Naive thymus-derived CD8-positive, alpha-beta T cell (primary cell): ENCODE results near the gene MRO. TPM values are rescaled to one million over a fixed set of nuclear protein-coding genes. Genes with fewer than 3 reads are reported as not detected.

Experiments used
- ATAC-seq, 2 donors: fragments of 150-1000 bp; cut with Tn5 transposase in 1 of 2; sonication (Bioruptor Pico), chemical (Tn5 transposase) in 1 of 2; 1 replicate in 1 of 2; 2 replicates in 1 of 2; pipeline ENCODE4 v1.10.0; 2021; ENCODE audit warnings: mild to moderate bottlenecking in 2 of 2, moderate library complexity in 2 of 2
- POLR2A ChIA-PET: fragments of 350-600 bp; sonication (Branson Sonifier 250); formaldehyde crosslinking; loops from one replicate; lab custom pipeline; 2021; ENCODE audit warnings: antibody characterized with exemption; lab: Charles Lee
- DNase-seq, 10 donors: peaks; one replicate each; pipeline versions ENCODE4 v3.0.0 to v3.0.0-alpha.2; 2020 to 2022
- H3K27ac Mint-ChIP-seq, 10 donors: one replicate each; pipeline ENCODE4 v1.8.0; 2020 to 2022; ENCODE audit warnings: mild to moderate bottlenecking in 10 of 10, mixed read lengths in 10 of 10, moderate library complexity in 4 of 10, inconsistent platforms in 1 of 10
- H3K27me3 Mint-ChIP-seq, 5 donors: one replicate each; pipeline ENCODE4 v1.8.0; 2021 to 2022; ENCODE audit warnings: mixed read lengths in 5 of 5
- H3K36me3 Mint-ChIP-seq, 3 donors: one replicate each; pipeline ENCODE4 v1.8.0; 2020 to 2022; ENCODE audit warnings: mixed read lengths in 3 of 3, mild to moderate bottlenecking in 2 of 3, inconsistent platforms in 1 of 3
- H3K4me1 Mint-ChIP-seq, 4 donors: one replicate each; pipeline ENCODE4 v1.8.0; 2021 to 2022; ENCODE audit warnings: mixed read lengths in 4 of 4
- H3K4me3 Mint-ChIP-seq, 10 donors: one replicate each; pipeline ENCODE4 v1.8.0; 2020 to 2022; ENCODE audit warnings: mild to moderate bottlenecking in 10 of 10, mixed read lengths in 10 of 10, moderate library complexity in 6 of 10, inconsistent platforms in 1 of 10
- H3K9me3 Mint-ChIP-seq, 9 donors: one replicate each; pipeline ENCODE4 v1.8.0; 2020 to 2022; ENCODE audit warnings: mixed read lengths in 9 of 9, mild to moderate bottlenecking in 3 of 9, inconsistent platforms in 1 of 9, moderate library complexity in 1 of 9
- polyA plus RNA-seq, 3 donors: library from polyadenylated mRNA; unstranded; fragments of 300-500 nt; fragmentation: Illumina TruSeq; gene quantifications; one replicate each; pipeline ENCODE4 v1.2.3, GENCODE V29; 2021
- total RNA-seq, 8 experiments: library from RNA in 2 of 8; stranded (reverse) in 2 of 8; gene quantifications; one replicate each; pipeline ENCODE4 v1.2.3 and lab custom pipeline; 2021 to 2026

MRO gene
- total and polyA plus RNA-seq, 5 experiments from 2014 or later: not detected

- POLR2A ChIA-PET: no interaction called here
- H3K4me3 Mint-ChIP-seq: no peak overlapping the region
Measured at GRCh38 chr18:50830544-50830943, 10.7 kb upstream of the MRO start.

GRCh38 chr18:50829644-50830043, 9.8 kb upstream of the MRO start:
- H3K27ac Mint-ChIP-seq: no peak overlapping the region
- H3K36me3 Mint-ChIP-seq: no peaks in the 10 kb centered on the region
- no peaks in the 10 kb centered on the region for H3K27me3 Mint-ChIP-seq
- DNase-seq: no peak
- H3K4me1 Mint-ChIP-seq: peaks cover 0 to 5% (median 0%) of the 10 kb centered on the region in 4 donors
- H3K4me3 Mint-ChIP-seq: no peak overlapping the region
- no peak for ATAC-seq
- H3K9me3 Mint-ChIP-seq: no peaks in the 10 kb centered on the region
- POLR2A ChIA-PET: no interaction called here

More at GRCh38 chr18:50830544-50830943, 10.7 kb upstream of the MRO start:
- H3K36me3 Mint-ChIP-seq: no peaks in the 10 kb centered on the region
- H3K27ac Mint-ChIP-seq: no peak overlapping the region
- no peaks in the 10 kb centered on the region for H3K27me3 Mint-ChIP-seq
- H3K9me3 Mint-ChIP-seq: no peaks in the 10 kb centered on the region
- peaks cover 0 to 5% (median 0%) of the 10 kb centered on the region in 4 donors for H3K4me1 Mint-ChIP-seq
- ATAC-seq: no peak
- DNase-seq: no peak

GRCh38 chr18:50826027-50826426, 6.2 kb upstream of the MRO start:
- no peaks in the 10 kb centered on the region for H3K9me3 Mint-ChIP-seq
- peaks cover 0 to 5% (median 0%) of the 10 kb centered on the region in 4 donors for H3K4me1 Mint-ChIP-seq
- DNase-seq (no peak), ATAC-seq (no peak)
- no peaks in the 10 kb centered on the region for H3K36me3 Mint-ChIP-seq
- H3K27ac Mint-ChIP-seq: no peak overlapping the region
- no peaks in the 10 kb centered on the region for H3K27me3 Mint-ChIP-seq
- H3K4me3 Mint-ChIP-seq: no peak overlapping the region
- POLR2A ChIA-PET: no interaction called here

- H3K9me3 Mint-ChIP-seq: no peaks in the 10 kb centered on the region
Measured at GRCh38 chr18:50825621-50826020, 5.8 kb upstream of the MRO start.

GRCh38 chr18:50822756-50823155, 2.9 kb upstream of the MRO start:
- Mint-ChIP-seq H3K27me3 (peaks cover 0 to 7% (median 3%) of the 10 kb centered on the region in 5 donors), H3K36me3 (no peaks in the 10 kb centered on the region), H3K4me1 (no peaks in the 10 kb centered on the region), H3K9me3 (no peaks in the 10 kb centered on the region), H3K27ac (no peak overlapping the region), H3K4me3 (no peak overlapping the region)
- ATAC-seq (no peak), DNase-seq (no peak)
- POLR2A ChIA-PET: no interaction called here

More at GRCh38 chr18:50825621-50826020, 5.8 kb upstream of the MRO start:
- POLR2A ChIA-PET: no interaction called here
- ATAC-seq: no peak
- H3K4me1 Mint-ChIP-seq: peaks cover 0 to 3% (median 0%) of the 10 kb centered on the region in 4 donors
- no peak overlapping the region for H3K4me3 Mint-ChIP-seq
- DNase-seq: no peak
- no peak overlapping the region for H3K27ac Mint-ChIP-seq
- no peaks in the 10 kb centered on the region for H3K27me3 Mint-ChIP-seq
- no peaks in the 10 kb centered on the region for H3K36me3 Mint-ChIP-seq

GRCh38 chr18:50820901-50821520, 1.2 kb upstream of the MRO start:
- H3K4me1 Mint-ChIP-seq: peaks cover 0 to 7% (median 0%) of the 10 kb centered on the region in 4 donors
- no peak overlapping the region for H3K27ac Mint-ChIP-seq
- no peak overlapping the region for H3K4me3 Mint-ChIP-seq
- DNase-seq (peak in 1 of 10 donors; percentile 3), ATAC-seq (no peak)
- H3K27me3 Mint-ChIP-seq: peaks cover 0 to 7% (median 6%) of the 10 kb centered on the region in 5 donors
- H3K36me3 Mint-ChIP-seq: no peaks in the 10 kb centered on the region
- POLR2A ChIA-PET: interaction anchor here (1.1 to 1.8 kb wide), 4 partner anchors 55 to 237 kb away, joined by 3 to 5 read pairs (median 4); partner anchors contain the start of genes ELAC1 and ME2
- no peaks in the 10 kb centered on the region for H3K9me3 Mint-ChIP-seq

- Mint-ChIP-seq H3K4me1 (peaks cover 0 to 13% (median 0%) of the 10 kb centered on the region in 4 donors), H3K27ac (no peak overlapping the region), H3K4me3 (peak overlapping the region in 3 of 10 donors; percentile 13 to 28 (median 24)), H3K36me3 (peaks cover 0 to 2% (median 0%) of the 10 kb centered on the region in 3 donors), H3K9me3 (no peaks in the 10 kb centered on the region), H3K27me3 (peaks cover 6 to 16% (median 15%) of the 10 kb centered on the region in 5 donors)
- no peak for DNase-seq
- peak in 1 of 2 donors; percentile 9 for ATAC-seq
- POLR2A ChIA-PET: interaction anchor here (1.5 to 1.8 kb wide), 2 partner anchors 149 to 211 kb away, joined by 5 to 8 read pairs; partner anchors contain the start of genes ELAC1 and SMAD4
Measured at GRCh38 chr18:50819027-50819727, 639 bp downstream of the MRO start.

- DNase-seq: no peak
- Mint-ChIP-seq H3K4me3 (no peak overlapping the region), H3K36me3 (peaks cover 0 to 2% (median 0%) of the 10 kb centered on the region in 3 donors), H3K27ac (peak overlapping the region in 2 of 10 donors; percentile 25 to 65), H3K9me3 (no peaks in the 10 kb centered on the region), H3K4me1 (peaks cover 0 to 13% (median 0%) of the 10 kb centered on the region in 4 donors), H3K27me3 (peaks cover 8 to 25% (median 16%) of the 10 kb centered on the region in 5 donors)
- no peak for ATAC-seq
- POLR2A ChIA-PET: interaction anchor here (0.7 kb wide), 1 partner anchor 391 kb away, joined by 3 read pairs; no protein-coding TSS in a partner anchor
Measured at GRCh38 chr18:50816419-50817166, 3.2 kb downstream of the MRO start.

- Mint-ChIP-seq H3K4me3 (peak overlapping the region in 1 of 10 donors; percentile 28), H3K27ac (no peak overlapping the region), H3K4me1 (peaks cover 0 to 13% (median 0%) of the 10 kb centered on the region in 4 donors), H3K9me3 (peaks cover 0 to 4% (median 0%) of the 10 kb centered on the region in 9 donors), H3K27me3 (peaks cover 8 to 25% (median 16%) of the 10 kb centered on the region in 5 donors), H3K36me3 (peaks cover 0 to 4% (median 0%) of the 10 kb centered on the region in 3 donors)
- ATAC-seq (no peak), DNase-seq (no peak)
- POLR2A ChIA-PET: no interaction called here
Measured at GRCh38 chr18:50814395-50814794, 5.4 kb downstream of the MRO start.

- peaks cover 8 to 25% (median 16%) of the 10 kb centered on the region in 5 donors for H3K27me3 Mint-ChIP-seq
- H3K36me3 Mint-ChIP-seq: peaks cover 0 to 4% (median 0%) of the 10 kb centered on the region in 3 donors
- ATAC-seq (no peak), DNase-seq (no peak)
- H3K9me3 Mint-ChIP-seq: peaks cover 0 to 4% (median 0%) of the 10 kb centered on the region in 9 donors
- POLR2A ChIA-PET: no interaction called here
- H3K4me3 Mint-ChIP-seq: no peak overlapping the region
- H3K4me1 Mint-ChIP-seq: peaks cover 0 to 17% (median 0%) of the 10 kb centered on the region in 4 donors
- H3K27ac Mint-ChIP-seq: no peak overlapping the region
Measured at GRCh38 chr18:50813353-50813752, 6.5 kb downstream of the MRO start.

- Mint-ChIP-seq H3K4me1 (peaks cover 0 to 17% (median 0%) of the 10 kb centered on the region in 4 donors), H3K27ac (no peak overlapping the region), H3K27me3 (peaks cover 8 to 20% (median 14%) of the 10 kb centered on the region in 5 donors), H3K4me3 (no peak overlapping the region), H3K9me3 (peaks cover 0 to 4% (median 0%) of the 10 kb centered on the region in 9 donors), H3K36me3 (peaks cover 0 to 4% (median 0%) of the 10 kb centered on the region in 3 donors)
- no peak for ATAC-seq
- POLR2A ChIA-PET: no interaction called here
- no peak for DNase-seq
Measured at GRCh38 chr18:50812834-50813233, 7.0 kb downstream of the MRO start.

GRCh38 chr18:50807176-50807575, 12.6 kb downstream of the MRO start:
- Mint-ChIP-seq H3K4me1 (peaks cover 0 to 15% (median 0%) of the 10 kb centered on the region in 4 donors), H3K27ac (no peak overlapping the region), H3K27me3 (peaks cover 0 to 5% (median 0%) of the 10 kb centered on the region in 5 donors), H3K9me3 (peaks cover 0 to 4% (median 0%) of the 10 kb centered on the region in 9 donors), H3K4me3 (no peak overlapping the region), H3K36me3 (peaks cover 0 to 2% (median 0%) of the 10 kb centered on the region in 3 donors)
- no peak for DNase-seq
- POLR2A ChIA-PET: no interaction called here
- ATAC-seq: no peak
